ENCODE data around the gene GPRIN2.
"Not testable (repeated sequence)": the region's sequence is repeated elsewhere in the genome, so short reads cannot be mapped to it uniquely, and the experiment has no call there.

DNA sequence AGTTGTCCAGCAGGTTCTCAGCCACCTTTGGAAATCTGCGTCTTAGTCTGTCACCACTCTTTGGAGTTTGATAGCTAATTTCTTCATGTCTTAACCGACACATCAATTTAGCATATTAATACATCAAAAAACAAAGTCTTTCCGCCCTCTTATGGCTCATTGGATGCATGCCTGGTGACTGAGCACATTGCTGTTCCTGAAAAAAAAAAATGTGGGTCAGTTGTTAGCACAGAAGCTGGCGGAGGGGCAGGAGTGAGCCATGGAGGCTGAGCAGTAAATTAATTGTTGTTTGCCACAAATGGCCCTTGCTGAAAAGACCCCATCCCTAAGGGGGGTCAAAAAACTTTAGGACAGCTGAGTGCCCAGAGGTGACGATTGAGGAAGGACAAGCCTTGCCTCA is 16.9 kb upstream of the GPRIN2 start:
- TF ChIP-seq, protein P1, sequence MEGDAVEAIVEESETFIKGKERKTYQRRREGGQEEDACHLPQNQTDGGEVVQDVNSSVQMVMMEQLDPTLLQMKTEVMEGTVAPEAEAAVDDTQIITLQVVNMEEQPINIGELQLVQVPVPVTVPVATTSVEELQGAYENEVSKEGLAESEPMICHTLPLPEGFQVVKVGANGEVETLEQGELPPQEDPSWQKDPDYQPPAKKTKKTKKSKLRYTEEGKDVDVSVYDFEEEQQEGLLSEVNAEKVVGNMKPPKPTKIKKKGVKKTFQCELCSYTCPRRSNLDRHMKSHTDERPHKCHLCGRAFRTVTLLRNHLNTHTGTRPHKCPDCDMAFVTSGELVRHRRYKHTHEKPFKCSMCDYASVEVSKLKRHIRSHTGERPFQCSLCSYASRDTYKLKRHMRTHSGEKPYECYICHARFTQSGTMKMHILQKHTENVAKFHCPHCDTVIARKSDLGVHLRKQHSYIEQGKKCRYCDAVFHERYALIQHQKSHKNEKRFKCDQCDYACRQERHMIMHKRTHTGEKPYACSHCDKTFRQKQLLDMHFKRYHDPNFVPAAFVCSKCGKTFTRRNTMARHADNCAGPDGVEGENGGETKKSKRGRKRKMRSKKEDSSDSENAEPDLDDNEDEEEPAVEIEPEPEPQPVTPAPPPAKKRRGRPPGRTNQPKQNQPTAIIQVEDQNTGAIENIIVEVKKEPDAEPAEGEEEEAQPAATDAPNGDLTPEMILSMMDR (conservative IDR thresholded peaks at IDR 0.05) = not testable (repeated sequence)
- not testable (repeated sequence) for TF ChIP-seq ZFX (IDR thresholded peaks at IDR 0.05)

All from C4-2B (cell line).